Measurements from ENCODE around the gene GDPD3. TPM values are rescaled to one million over a fixed set of nuclear protein-coding genes. Genes with fewer than 3 reads are reported as not detected.

The GDPD3 gene
- total and polyA plus RNA-seq, 9 of the 15 experiments (the other 6 are each of a cell fraction or from before 2014, with no cell fraction given), result 0.47 to 3.9 (median 1.1) TPM

GRCh38 chr16:30065102-30065942, 48.0 kb downstream of the GDPD3 start, which contains the start of gene ALDOA (continued):
- TF ChIP-seq SFPQ (IDR thresholded peaks at IDR 0.05; ENCODE audit: low read depth, low read length) (no peak), ZBTB1 (CRISPR knock-in tag; IDR thresholded peaks at IDR 0.05; ENCODE audit: borderline replicate concordance, low read depth) (no peak), SAFB (IDR thresholded peaks at IDR 0.05; ENCODE audit: borderline replicate concordance, low read depth, low read length) (0 out of 2 replicates have a peak, but pooled peaks have one; percentile 49), E2F3 (CRISPR knock-in tag; IDR thresholded peaks at IDR 0.05) (peak; percentile 65; the same call in 1 of the 2 replicates), ARID3B (CRISPR knock-in tag; IDR thresholded peaks at IDR 0.05; ENCODE audit: borderline replicate concordance) (no peak), RREB1 (CRISPR knock-in tag; IDR thresholded peaks at IDR 0.05) (peak; percentile 80), HMBOX1 (IDR thresholded peaks at IDR 0.05) (no peak), THRAP3 (IDR thresholded peaks at IDR 0.05; ENCODE audit: borderline replicate concordance) (no peak), HDAC3 (IDR thresholded peaks at IDR 0.05; ENCODE audit: borderline replicate concordance, partially characterized antibody) (no peak), MTA3 (IDR thresholded peaks at IDR 0.05; ENCODE audit: borderline replicate concordance) (peak; percentile 98), SNRNP70 (optimal IDR thresholded peaks at IDR 0.05; ENCODE audit: low read depth, low read length) (no peak), MCM5 (IDR thresholded peaks at IDR 0.05; ENCODE audit: low read depth) (no peak)

Data from K562 (cell line).